ENCODE measurements around the gene YAP1.
"Not testable (repeated sequence)": the region's sequence is repeated elsewhere in the genome, so short reads cannot be mapped to it uniquely, and the experiment has no call there.

YAP1 gene

GRCh38 chr11:102192349-102193066 lies 82.3 kb downstream of the YAP1 start:
- TF ChIP-seq CTCF (IDR thresholded peaks at IDR 0.05; ENCODE audit: insufficient read depth, low read depth, low read length, missing control alignments), result no peak

DNA sequence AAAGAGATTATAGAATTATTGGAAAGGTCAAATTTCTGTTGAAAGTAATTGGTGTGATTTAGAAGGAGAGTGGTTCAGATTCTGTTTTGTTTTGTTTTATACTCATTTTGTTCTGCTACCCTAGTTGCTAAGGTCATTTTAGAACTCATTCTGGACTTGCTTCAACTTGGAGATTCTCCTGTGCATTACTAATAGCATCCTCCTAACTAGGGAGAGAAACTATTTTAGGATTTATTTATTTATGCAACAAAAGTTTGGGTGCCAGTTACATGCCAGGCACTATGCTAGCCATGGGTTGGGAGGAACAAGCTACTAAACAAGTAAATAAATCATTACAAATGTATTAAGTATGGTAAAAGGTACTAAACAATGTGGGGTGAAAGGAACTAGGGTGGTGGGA lies 84.0 kb downstream of the YAP1 start:
- no peak overlapping the region for H3K4me3 ChIP-seq (ENCODE audit: low read depth, low read length)
- DNase-seq (ENCODE audit: low read depth), result no peak
- TF ChIP-seq CTCF (IDR thresholded peaks at IDR 0.05; ENCODE audit: insufficient read depth, low read depth, low read length, missing control alignments), result no peak

More at GRCh38 chr11:102192349-102193066, 82.3 kb downstream of the YAP1 start:
- no peak overlapping the region for H3K4me3 ChIP-seq (ENCODE audit: low read depth, low read length)
- DNase-seq (ENCODE audit: low read depth), result no peak

GRCh38 chr11:102194990-102195389 lies 84.7 kb downstream of the YAP1 start:
- TF ChIP-seq CTCF (IDR thresholded peaks at IDR 0.05; ENCODE audit: insufficient read depth, low read depth, low read length, missing control alignments), result no peak
- no peak for DNase-seq (ENCODE audit: low read depth)
- no peak overlapping the region for H3K4me3 ChIP-seq (ENCODE audit: low read depth, low read length)

DNA sequence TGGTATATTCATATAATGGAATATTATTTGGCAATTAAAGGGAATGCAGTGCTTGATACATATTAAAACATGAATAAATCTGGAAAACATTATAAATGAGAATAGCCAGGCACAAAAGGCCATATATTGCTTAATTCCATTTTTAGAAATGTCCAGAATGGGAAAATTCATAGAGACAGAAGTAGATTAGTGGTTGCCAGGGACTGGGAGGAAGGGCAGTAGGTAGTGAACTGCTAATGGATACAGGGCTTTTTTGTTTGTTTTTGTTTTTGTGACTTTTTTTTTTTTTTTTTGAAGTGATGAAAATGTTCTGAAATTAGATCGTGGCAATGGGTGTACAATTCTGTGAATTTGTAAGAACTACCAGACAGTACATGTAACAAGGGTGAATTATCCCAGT lies 86.1 kb downstream of the YAP1 start:
- TF ChIP-seq CTCF (IDR thresholded peaks at IDR 0.05; ENCODE audit: insufficient read depth, low read depth, low read length, missing control alignments), result no peak
- no peak for DNase-seq (ENCODE audit: low read depth)
- H3K4me3 ChIP-seq (ENCODE audit: low read depth, low read length), result no peak overlapping the region

DNA sequence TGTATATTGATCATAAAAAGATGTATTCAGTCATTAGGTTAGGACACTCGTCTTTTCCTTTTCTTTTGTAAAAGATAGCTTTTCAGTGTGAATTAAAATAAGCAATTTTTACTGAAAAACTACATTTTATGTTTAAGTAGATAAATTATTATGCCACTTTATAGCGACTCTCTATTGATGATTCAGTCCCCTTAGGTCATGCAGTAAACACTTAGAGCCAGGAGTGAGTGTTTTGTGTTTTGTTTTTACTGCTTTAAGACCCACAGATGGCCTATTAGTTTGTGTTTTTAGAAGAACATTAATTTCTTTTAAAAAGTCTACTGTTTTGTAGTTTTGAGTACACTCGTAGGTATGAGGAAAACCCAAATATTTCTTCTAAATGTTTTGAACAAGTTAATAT lies 86.6 kb downstream of the YAP1 start:
- H3K4me3 ChIP-seq (ENCODE audit: low read depth, low read length), result no peak overlapping the region
- TF ChIP-seq CTCF (IDR thresholded peaks at IDR 0.05; ENCODE audit: insufficient read depth, low read depth, low read length, missing control alignments), result no peak
- DNase-seq (ENCODE audit: low read depth), result no peak

- no peak for TF ChIP-seq CTCF (IDR thresholded peaks at IDR 0.05; ENCODE audit: insufficient read depth, low read depth, low read length, missing control alignments)
- no peak for DNase-seq (ENCODE audit: low read depth)
- no peak overlapping the region for H3K4me3 ChIP-seq (ENCODE audit: low read depth, low read length)
Measured at GRCh38 chr11:102197670-102198139, 87.5 kb downstream of the YAP1 start.

DNA sequence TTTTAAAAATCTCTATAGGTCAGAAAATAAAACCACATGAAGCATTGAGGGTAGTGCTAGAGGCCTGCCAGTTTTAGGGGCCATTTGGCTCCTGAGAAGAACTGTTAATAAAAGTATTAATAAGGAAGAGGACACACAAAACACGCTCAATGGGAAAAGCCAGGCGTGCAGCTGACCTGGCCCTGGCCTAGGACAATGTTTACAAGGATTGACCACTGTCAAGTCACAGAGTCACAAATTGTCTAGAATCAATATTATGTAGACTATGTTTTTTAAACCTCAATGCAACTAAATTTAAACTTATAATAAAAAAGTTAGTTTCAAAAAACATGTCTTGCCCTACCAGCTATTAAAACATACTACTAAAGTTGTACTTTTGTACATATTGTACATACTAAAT lies 89.4 kb downstream of the YAP1 start:
- DNase-seq (ENCODE audit: low read depth), result no peak
- no peak for TF ChIP-seq CTCF (IDR thresholded peaks at IDR 0.05; ENCODE audit: insufficient read depth, low read depth, low read length, missing control alignments)
- no peak overlapping the region for H3K4me3 ChIP-seq (ENCODE audit: low read depth, low read length)

GRCh38 chr11:102200325-102200724 lies 90.1 kb downstream of the YAP1 start:
- DNase-seq (ENCODE audit: low read depth); H3K4me3 ChIP-seq (ENCODE audit: low read depth, low read length): not testable (repeated sequence)

All from GM12865 (cell line).